GM21717 (cell line): ENCODE measurements around the gene ACAN.
A peak's percentile ranks its signal among the peaks of the same experiment; 100 is the strongest.

Source experiments
- ATAC-seq: cut with Tn5 transposase; IDR thresholded peaks from one replicate; pipeline ENCODE4 v1.9.1; 2021; ENCODE audit warnings: mild to moderate bottlenecking, moderate library complexity; ENCODE audit not compliant: unreplicated experiment

The ACAN gene

DNA sequence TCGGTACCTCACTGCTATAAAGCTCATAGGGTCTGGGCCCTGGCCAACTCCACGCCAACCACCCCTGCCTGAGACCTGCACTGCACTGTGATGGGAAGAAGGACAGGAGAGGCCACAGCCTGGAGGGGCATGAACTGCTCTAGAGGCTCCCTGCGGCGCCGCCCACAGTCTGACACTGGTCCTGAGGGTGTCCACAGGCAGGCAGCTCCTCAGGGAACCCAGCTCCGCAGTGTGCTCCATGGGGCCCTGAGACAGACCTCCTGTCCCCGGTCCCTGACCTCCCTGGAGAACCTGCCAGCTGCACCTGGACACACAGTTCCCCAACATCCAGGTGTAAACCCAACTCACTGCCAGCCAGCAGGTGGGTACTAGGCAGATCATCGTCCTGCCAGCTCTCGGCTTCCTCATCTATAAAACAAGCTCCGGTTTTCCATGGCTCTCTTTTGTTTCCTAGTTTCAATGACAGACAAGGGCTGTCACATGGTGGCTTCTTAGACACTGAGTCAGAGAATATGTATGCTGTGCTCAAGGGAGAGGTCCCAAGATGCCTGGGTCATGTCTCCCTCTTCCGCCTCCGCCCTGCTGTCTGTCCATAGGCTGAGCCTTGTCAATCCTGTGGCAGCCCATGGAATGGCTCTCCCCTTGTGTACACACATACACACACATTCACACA is 97.2 kb downstream of the ACAN start:
- ATAC-seq: no peak

DNA sequence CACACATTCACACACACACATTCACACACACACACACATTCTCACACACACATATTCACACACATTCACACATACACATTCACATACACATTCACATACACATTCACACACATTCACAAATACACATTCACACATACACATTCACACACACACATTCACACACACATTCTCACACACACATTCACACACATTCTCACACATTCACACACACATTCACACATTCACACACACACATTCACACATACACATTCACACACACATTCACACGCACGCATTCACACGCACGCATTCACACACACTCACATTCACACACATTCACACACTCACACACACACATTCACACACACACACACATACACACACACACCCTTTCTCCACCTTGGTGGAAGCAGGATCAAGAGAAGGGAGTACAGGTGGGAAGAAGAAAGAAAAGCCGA is 97.8 kb downstream of the ACAN start:
- ATAC-seq: no peak

DNA sequence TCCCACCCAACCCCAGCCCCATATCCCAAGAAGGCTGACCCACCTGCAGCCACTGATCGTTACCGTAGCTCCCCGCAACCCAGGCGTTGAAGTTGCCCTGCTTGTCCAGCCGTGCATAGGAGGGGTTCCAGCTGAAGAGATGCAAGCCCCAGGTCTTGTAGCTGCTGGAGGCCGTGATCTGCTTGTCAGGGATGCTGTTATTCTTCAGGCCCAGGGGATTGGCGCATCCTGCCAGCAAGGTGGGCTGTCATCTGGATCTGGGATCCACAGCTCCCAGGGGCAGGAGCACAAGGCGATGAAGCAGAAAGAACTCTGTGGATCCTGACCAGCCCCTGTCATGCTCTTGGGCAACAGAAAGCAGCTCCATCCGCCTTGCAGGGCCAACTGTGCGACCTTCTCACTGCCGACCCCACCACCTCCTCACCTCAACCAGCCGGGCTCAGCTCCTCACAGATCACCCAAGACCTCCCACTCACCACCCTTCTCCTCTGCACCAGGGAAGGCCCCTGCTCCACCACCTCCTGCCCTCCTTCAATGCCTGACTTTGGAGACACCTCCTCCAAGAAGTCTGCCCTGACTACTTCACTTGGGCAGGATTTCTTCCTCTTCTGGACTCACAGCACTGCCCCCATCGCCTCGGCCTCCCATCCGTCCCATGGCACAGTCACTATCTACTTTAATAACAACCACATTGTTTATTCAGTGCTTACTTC is 98.4 kb downstream of the ACAN start:
- no peak for ATAC-seq

DNA sequence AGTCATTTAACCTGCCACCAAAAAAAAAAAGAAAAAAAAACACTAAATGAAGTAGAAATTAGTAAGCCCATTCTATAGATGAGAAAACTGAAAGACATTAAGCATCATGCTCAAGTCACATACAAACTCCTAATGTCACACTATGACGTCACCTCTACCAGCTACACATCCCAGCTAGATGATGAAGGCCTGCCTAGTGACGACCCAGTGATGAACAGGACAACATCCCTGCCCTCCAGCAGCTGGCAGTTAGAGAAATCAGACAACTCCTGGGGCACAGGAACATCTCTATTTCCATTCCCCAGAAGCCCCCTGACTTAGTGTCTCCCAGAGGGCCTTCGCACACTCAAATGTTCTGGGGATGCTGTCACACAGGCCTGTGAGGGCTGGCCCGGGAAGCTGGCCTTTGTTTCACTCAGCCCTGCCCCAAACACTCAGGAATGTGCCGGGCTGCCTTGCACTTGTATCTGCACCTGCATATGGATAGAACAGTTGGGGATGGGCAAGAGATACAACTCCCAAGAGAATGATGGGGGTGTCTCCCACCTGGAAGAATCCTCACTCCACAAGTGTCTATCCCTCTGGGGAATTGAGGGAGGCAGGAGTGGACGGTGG is 99.1 kb downstream of the ACAN start:
- no peak for ATAC-seq

DNA sequence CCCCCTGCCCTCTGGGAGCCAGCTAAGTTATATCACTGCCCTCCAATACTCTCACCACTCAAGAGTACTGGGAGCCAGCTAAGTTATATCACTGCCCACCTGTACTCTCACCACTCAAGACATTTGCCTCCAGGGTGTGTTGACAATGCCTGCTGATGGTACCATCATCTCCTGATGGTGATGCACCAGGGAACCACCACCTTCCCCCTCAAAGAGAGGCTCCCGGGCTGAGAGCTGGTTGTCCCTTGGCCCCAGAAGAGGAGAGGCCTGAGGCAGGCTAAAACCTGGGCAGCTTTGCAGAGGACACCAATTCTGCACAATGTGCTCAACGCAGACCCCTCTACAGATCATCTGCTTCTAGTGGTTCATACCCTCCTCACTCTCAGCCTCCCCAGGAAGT is 99.6 kb downstream of the ACAN start:
- no peak for ATAC-seq

DNA sequence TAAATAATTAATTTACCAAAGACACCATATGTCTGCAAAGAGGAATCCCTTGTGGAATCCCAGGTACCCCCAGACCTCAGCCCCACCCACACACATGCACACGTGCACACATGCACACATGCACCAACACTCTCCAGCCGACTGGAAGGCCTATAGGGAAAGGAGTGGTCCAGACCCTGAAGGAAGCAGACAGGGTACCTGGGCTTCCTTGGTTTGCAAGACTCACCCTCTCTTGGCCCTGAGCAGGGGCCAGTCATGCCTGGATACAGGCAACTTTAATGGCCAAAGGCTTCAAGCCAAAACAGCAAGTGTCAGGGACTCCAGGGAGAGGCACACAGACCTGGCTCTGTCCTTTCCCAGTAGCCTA is 101.0 kb downstream of the ACAN start:
- no peak for ATAC-seq

DNA sequence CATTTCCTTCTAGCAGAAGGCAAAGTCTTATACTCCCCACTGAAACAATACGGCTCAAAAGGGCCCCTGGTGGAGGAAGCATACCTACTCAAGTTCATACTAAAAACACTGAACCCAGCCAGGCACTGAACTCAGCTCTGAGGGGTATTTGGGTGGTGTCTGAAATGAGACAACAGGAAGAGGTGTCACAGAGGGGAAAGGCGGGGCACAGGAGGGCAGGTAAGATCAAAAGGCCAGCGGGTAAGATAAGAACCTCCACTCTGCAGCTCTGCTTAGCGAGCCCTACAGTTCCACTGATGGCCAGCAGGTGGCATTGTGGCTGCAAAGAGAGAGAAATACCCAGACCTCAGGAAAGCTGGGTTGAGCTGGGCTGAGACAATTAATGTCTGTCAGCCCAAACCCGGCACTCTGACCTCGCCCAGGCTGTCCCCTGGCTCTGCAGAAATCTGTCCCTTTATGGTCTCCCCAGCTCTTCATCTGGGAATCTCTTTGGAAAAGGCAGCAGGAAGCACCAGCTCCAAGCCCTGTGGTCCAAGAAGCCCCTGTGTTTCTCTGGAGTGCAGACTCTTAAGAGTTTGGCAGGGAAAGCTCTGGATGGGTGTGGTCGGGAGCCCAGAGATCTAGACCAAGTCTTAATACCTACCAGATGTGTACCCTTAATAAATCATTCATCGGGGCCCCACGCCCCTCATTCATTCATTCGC is 101.5 kb downstream of the ACAN start:
- peak; percentile 71 for ATAC-seq

DNA sequence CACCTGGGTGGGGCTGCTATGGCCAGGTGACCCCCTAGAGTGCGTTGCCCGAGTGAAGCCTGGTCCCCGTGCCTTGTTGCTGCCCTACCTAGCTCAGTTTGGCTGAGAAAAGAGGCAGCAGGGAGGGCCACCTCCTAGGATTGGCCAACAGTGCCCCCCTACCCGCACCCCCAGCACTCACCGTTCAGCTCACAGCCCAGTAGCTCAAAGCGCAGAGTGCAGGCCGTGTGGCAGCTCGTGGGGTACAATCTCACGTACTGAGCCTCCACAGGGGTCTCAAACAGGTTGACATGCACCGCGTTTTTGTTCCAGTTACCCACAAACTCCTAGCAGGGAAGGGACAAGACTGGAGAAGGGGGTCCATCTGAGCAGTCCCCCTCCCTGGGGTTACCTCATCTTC is 102.3 kb downstream of the ACAN start:
- no peak for ATAC-seq

DNA sequence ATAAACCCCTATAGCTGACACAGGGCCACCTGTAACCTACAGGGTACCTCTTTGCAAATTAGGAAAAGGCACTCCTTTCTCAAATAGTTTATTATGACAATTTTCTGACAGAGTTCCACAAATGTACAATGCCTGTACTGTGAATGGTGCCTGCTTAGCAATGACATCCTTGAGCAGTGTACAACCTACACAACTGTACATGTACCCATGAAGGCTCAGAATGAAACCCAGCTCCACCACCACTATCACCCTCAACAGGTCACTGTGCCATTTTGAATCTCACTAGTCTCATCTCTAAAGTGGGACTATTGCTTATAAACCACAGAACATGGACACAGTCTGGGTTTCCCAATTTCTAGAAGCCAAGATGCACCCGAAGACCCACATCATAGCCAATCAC is 102.9 kb downstream of the ACAN start:
- no peak for ATAC-seq

DNA sequence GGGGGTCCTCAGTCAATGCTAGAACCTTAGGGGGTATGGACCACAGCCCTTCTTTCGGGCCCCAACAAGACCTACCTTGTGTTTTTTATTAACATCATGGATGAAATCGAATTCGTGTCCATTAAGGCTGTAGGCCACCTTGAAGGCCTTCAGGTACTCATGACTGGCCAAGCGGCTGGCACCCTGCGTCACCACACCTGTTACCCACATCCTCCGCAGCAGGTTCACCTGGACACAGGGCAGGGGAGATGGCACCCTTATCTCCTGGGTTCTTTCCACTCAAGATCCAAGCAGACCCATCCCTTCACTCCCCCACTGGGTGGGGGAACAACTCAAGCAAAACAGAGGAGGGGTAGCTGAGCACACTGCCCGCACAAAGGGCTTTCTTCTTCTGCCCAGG is 103.3 kb downstream of the ACAN start:
- no peak for ATAC-seq

DNA sequence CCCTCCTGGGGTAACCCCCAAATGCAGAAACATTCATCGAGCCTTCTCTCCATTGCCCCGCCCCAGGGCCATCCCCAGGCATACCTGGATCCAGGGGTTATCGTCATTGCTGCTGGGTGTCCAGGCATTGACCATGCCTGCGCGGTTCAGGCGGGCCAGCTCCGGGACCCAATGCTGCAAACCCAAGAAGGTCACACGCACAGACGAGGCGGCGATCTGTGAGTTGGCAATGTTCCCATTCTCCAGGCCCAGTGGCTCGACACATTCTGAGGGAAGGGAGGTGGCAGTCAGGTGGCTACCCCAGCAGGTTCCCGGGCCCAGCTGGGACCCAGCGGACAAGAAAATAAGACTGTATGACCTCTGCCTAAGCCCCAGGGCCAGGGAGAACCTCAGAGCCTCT is 103.9 kb downstream of the ACAN start:
- no peak for ATAC-seq

DNA sequence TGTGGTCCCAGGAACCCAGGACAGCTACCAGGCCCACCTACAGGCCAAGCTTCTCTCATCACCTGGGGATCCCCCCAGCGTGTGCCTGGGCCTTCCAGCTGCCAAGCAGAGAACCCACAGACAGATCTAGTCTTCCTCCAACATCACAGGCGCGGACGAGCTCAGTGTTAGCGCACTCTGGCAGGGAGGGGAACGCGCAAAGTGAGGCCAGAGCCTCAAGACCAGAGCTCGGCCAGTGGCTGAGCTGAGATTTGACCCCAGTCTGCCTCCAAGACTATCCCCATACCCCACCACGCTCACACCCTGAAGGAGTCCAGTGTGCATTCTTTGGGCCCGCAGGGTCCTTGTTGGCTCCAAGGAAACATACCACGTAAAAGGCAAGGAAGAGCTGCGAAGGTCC is 104.9 kb downstream of the ACAN start:
- ATAC-seq: no peak

DNA sequence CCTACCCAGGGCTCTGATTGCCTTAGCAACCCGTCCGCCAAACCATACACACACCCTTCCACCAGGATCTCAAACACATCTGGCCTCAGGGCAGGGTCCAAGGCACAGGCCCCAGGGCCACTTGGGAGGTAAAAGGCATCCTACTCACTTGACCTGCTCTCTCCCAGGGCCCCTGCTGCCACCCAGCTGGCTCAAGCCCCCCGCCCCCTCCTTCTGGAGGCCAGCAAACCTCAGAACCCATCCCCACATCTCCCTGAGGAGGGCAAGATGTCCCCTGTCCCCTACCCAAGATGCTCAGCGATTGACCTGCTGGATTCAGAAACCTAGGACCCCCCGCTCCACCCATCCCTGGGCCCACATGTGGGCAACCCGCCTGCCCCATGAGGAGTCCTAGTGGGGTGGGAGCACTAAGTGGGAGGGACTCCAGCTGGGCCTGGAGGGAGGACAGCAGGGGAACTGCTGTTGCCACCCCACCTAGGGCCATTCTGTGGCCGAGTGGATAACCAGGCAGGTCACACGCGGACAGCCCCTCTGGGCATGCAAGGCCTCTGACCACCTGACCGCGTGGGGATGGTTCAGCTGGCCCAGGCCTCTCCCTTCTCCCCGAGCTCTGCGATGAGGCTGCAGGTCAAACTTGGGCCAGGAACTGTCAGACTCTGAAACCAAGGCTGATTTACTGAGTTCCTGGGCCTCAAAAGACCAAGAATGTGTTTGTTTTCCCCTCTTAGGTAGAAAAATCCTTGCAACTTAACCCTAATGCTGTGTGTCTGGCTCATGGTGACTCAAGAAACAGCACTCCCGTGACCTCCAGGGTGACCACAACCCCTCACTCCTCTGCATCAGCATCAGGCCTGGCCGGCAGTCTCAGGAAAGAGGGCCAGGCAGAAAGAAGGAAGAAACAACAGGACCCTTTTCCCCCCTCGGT is 105.7 kb downstream of the ACAN start:
- no peak for ATAC-seq

DNA sequence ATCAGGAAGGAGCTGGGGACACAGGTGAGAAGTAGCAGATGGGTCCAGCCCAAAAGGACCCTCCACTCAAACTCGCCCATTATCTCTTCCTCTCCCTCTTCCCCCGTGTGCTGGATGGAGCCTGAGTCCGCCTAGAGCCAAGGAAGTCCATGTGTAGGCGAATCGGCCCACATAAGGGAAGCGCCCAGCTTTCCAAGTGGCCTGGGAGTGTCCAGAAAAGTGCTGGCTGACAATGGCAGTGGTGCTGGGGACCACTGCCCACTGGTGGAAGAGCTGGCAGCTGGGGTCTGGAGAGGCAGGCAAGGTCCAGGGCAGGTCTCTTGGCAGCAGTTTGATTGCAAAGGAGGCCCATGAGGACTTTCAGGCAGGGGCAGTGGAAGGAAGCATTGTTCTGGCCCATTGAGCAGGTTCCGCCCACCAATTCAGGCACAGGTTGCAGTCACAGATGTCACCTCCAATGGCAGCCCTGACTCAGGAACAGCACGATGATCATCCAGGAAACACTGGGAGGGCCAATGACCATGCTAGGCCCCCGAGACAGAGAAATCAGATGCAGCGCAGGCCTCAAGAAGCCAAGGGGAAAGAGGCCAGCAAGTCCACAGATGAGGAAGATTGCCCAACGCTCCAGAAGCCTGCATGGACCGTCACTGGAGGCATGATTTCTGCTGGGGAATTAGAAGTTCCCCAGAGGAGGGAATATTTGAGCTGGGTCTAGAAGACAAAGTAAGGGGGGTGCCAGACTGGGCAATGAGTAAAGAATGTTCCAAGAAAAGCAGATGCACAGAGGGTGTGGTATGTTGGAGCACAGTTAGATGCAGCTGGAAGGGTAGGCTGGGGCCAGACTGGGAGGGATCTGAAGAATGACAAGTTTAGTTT is 107.0 kb downstream of the ACAN start:
- no peak for ATAC-seq

DNA sequence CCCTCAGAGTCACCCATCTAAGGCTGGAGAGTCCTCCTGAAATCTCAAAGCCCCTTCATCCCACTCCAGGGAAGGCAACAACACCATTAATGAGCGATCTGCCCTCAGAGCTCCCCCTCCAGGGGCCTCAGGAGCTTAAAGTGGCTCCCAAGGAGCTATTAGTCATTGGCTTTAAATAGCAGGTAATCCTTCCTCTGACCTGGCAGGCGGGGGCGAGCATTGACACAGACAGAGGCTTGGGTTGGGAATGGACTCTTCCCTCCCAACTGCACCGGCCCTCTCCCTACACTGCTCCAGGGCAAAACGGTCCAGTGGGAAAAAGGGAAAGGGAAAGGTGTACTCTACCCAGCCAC is 108.5 kb downstream of the ACAN start:
- no peak for ATAC-seq

DNA sequence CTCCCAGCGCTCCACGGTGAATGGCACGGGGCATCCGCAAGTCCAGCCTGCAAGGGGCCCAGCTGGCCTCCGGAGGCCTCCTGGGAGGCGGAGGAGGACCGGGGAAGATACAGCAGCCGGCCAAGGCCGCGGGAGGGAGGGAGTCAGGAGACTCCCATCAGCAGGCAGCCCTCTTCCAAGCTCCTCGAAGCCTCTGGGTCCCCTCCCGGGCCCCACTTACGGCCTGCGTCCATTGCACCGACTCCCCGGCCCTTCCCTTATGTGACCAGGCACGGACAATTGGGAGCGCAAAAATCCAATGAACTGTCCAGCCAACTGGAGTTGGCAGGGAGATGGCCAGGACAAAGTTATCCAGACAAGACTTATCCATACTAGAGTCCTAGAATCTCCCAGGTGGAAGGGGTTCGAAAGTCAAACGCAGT is 109.3 kb downstream of the ACAN start:
- ATAC-seq: no peak

DNA sequence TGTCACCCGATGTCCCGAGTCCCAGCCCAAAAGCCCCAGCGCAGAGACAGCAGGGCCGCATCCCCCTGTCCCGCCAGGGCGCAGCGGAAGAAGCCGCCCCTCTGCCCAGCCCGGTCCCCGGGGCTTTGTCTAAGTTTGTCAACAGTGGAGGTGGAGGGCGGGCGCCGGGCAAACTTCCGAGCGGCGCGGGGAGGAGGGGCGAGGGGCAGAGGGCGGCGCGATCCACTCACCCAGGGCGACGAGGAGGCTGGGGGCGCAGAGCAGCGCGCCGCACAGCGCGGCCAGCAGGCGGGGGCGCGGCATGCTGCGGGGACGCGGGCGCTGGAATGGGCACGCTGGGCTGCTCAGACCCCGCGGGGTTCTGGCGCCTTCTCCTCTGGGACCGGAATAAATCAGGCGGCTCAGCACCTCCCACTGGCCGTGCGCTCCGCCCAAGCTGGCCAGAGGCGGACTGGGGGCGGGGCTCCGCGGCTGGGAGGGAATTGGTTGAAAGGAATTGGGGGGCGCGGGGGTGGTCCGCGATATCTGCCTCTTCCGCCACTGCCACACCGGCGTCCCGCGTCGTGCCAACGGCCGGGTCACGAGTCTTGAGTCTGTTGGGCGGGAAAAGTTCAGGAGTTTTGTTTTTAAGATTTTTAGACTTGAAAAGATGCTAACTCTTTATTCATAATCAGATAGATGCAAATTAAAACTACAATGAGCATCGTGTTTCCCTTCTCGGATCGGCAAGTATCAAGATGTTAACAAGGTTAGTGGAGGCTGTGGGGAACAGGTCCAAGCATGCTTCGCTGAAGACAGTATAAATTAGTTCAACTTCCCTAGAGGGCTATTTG is 110.0 kb downstream of the ACAN start, which contains the start of gene MFGE8:
TSS of gene MFGE8 (minus strand) at position 363 of the 833 bp plus-strand sequence. CDS start at position 303, 60 bp downstream.
- peak; percentile 83 for ATAC-seq

DNA sequence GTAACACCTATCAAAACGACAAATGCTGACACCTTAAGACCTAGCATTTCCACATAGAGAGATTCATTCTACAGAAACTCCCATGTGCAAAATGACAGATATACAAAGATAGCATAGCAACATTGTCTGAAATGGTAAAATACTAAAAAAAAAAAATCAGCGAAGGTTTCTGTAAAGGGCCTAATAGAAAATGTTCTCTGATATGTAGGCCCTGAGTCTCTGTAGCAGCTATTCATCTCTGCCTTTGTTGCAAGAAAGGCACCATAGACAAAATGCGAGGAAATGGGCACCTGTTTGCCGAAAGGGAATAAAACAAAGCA is 110.6 kb downstream of the ACAN start:
- ATAC-seq: no peak

DNA sequence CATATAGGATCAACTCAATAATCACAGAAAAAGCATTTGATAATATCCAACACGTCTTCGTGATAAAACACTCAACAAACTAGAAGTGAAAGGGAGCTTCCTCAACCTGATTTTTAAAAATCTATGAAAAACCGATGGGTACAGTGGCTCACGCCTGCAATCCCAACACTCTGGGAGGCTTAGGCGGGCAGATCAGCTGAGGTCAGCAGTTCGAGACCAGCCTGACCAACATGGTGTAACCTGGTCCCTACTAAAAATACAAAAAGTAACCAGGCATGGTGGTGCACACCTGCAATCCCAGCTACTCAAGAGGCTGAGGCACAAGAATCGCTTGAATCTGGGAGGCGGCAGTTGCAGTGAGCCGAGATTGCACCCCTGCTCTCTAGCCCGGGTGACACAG is 112.1 kb downstream of the ACAN start:
- no peak for ATAC-seq
